SK-N-SH treated with all-trans-retinoic acid at 6 μM for 48 hours (cell line): ENCODE measurements around the gene OLR1.

Experiments
- ATAC-seq: fragments of 200-7000 bp; cut with Tn5 transposase; 3 replicates; pipeline ENCODE4 v1.9.1; 2020; ENCODE audit warnings: mild to moderate bottlenecking, moderate library complexity
- BACH2 ChIP-seq: fragments of 250-450 bp; sonication (Bioruptor Pico); IDR thresholded peaks from 2 replicates; pipeline ENCODE4 v1.9.0; 2021; ENCODE audit warnings: mild to moderate bottlenecking, borderline replicate concordance
- CREB5 ChIP-seq: fragments of 250-450 bp; sonication (Bioruptor Pico); IDR thresholded peaks from 2 replicates; pipeline ENCODE4 v1.5.1; 2020; ENCODE audit warnings: low read depth, mild to moderate bottlenecking, moderate library complexity
- CSDC2 ChIP-seq: fragments of 250-450 bp; sonication (Bioruptor Pico); IDR thresholded peaks from 2 replicates; pipeline ENCODE4 v1.5.0; 2020; ENCODE audit warnings: mild to moderate bottlenecking, moderate library complexity
- CSRNP3 ChIP-seq: fragments of 250-450 bp; sonication (Bioruptor Pico); IDR thresholded peaks from 2 replicates; pipeline ENCODE4 v1.5.1; 2021; ENCODE audit warnings: mild to moderate bottlenecking, moderate library complexity
- ESRRG ChIP-seq: fragments of 250-450 bp; sonication (Bioruptor Pico); IDR thresholded peaks from 2 replicates; pipeline ENCODE4 v1.6.1; 2021; ENCODE audit warnings: mild to moderate bottlenecking
- ISL1 ChIP-seq: fragments of 250-450 bp; sonication (Bioruptor Pico); IDR thresholded peaks from 2 replicates; pipeline ENCODE4 v2.1.2; 2022; ENCODE audit warnings: mild to moderate bottlenecking, moderate library complexity
- OSR1 ChIP-seq: fragments of 250-450 bp; sonication (Bioruptor Pico); IDR thresholded peaks from 2 replicates; pipeline ENCODE4 v1.8.0; 2022; ENCODE audit warnings: moderate library complexity, mild to moderate bottlenecking, inconsistent platforms
- PATZ1 ChIP-seq: fragments of 250-450 bp; sonication (Bioruptor Pico); IDR thresholded peaks from 2 replicates; pipeline ENCODE4 v1.8.0; 2020; ENCODE audit warnings: mild to moderate bottlenecking, moderate library complexity, borderline replicate concordance
- POU6F1 ChIP-seq: fragments of 250-450 bp; sonication (Bioruptor Pico); IDR thresholded peaks from 2 replicates; pipeline ENCODE4 v1.8.0; 2021; ENCODE audit warnings: low read depth, mild to moderate bottlenecking, moderate library complexity, borderline replicate concordance
- PPARA ChIP-seq: fragments of 250-450 bp; sonication (Bioruptor Pico); IDR thresholded peaks from 2 replicates; pipeline ENCODE4 v1.5.0; 2020; ENCODE audit warnings: mild to moderate bottlenecking, borderline replicate concordance
- RARB ChIP-seq: fragments of 250-450 bp; sonication (Bioruptor Pico); IDR thresholded peaks from 2 replicates; pipeline ENCODE4 v1.8.0; 2021; ENCODE audit warnings: mild to moderate bottlenecking, moderate library complexity
- SNAI2 ChIP-seq: fragments of 250-450 bp; sonication (Bioruptor Pico); IDR thresholded peaks from 2 replicates; pipeline ENCODE4 v1.5.0; 2020; ENCODE audit warnings: mild to moderate bottlenecking, moderate library complexity
- ZC3H10 ChIP-seq: fragments of 250-450 bp; sonication (Bioruptor Pico); IDR thresholded peaks from 2 replicates; pipeline ENCODE4 v1.5.1; 2021; ENCODE audit warnings: mild to moderate bottlenecking, moderate library complexity
- ZFP30 ChIP-seq: fragments of 450-650 bp; formaldehyde crosslinking; IDR thresholded peaks from 2 replicates; pipeline ENCODE4 v1.5.0; 2022; ENCODE audit warnings: mild to moderate bottlenecking, moderate library complexity
- ZNF565 ChIP-seq: fragments of 450-650 bp; formaldehyde crosslinking; conservative IDR thresholded peaks from 2 replicates; pipeline ENCODE4 v1.5.0; 2020; ENCODE audit warnings: low read depth, mild to moderate bottlenecking, moderate library complexity
- ZNF8 ChIP-seq: fragments of 450-650 bp; formaldehyde crosslinking; IDR thresholded peaks from 2 replicates; pipeline ENCODE4 v1.5.0; 2020; ENCODE audit warnings: mild to moderate bottlenecking, moderate library complexity
- TF ChIP-seq, protein P1 (sequence below): fragments of 250-450 bp; sonication (Bioruptor Pico); IDR thresholded peaks from 2 replicates; pipeline ENCODE4 v1.5.0; 2020; ENCODE audit warnings: mild to moderate bottlenecking, moderate library complexity

OLR1 gene

DNA sequence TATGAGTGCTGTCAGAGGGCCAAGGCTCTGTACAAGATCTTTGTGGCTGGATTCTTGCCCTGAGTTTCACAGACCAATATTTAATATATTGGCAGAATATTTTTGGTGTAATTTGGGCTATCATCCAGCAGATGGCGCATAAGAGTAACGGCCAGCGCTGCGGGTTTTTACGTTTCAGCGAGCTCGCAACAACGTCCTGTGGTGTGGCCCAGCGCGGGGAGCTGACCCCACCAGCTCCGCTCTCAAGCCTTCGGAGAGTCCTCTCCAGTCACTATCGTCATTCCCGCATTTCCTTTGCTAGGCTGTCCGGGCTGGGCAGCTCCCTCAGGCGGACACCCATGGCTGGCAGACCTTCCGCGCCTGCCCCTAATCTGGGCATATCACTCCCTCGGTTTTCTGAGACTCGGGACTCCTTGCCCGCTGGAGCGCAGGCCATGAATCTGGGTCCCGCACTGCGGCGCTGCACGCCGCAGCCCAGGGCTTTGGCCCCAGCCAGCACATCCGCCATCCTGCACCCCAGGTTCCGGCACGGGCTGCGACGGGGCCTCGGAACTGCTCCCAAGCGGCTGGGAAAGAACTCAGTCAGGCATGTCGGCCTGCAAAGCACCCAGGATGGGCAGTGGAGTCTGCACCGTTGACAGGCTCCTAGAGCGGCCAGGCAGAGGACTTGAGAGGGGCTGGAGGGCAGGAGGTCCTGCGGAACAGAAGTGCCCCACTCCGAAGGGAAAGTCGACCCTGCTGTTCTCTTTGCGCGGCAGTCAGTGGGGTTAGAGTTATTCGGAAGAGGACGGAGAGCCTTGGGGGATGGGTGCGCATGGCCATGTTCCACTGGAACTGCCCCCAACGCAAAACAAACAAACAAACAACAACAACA is 18.4 kb downstream of the OLR1 start (continued):
- no peak for TF ChIP-seq CREB5 (CRISPR knock-in tag)
- no peak for TF ChIP-seq PPARA (CRISPR knock-in tag)
- no peak for TF ChIP-seq ZFP30 (CRISPR knock-in tag)
- TF ChIP-seq, protein P1, sequence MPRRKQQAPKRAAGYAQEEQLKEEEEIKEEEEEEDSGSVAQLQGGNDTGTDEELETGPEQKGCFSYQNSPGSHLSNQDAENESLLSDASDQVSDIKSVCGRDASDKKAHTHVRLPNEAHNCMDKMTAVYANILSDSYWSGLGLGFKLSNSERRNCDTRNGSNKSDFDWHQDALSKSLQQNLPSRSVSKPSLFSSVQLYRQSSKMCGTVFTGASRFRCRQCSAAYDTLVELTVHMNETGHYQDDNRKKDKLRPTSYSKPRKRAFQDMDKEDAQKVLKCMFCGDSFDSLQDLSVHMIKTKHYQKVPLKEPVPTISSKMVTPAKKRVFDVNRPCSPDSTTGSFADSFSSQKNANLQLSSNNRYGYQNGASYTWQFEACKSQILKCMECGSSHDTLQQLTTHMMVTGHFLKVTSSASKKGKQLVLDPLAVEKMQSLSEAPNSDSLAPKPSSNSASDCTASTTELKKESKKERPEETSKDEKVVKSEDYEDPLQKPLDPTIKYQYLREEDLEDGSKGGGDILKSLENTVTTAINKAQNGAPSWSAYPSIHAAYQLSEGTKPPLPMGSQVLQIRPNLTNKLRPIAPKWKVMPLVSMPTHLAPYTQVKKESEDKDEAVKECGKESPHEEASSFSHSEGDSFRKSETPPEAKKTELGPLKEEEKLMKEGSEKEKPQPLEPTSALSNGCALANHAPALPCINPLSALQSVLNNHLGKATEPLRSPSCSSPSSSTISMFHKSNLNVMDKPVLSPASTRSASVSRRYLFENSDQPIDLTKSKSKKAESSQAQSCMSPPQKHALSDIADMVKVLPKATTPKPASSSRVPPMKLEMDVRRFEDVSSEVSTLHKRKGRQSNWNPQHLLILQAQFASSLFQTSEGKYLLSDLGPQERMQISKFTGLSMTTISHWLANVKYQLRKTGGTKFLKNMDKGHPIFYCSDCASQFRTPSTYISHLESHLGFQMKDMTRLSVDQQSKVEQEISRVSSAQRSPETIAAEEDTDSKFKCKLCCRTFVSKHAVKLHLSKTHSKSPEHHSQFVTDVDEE (CRISPR knock-in tag) = no peak
- no peak for TF ChIP-seq PATZ1 (CRISPR knock-in tag)
- no peak for TF ChIP-seq SNAI2 (CRISPR knock-in tag)

DNA sequence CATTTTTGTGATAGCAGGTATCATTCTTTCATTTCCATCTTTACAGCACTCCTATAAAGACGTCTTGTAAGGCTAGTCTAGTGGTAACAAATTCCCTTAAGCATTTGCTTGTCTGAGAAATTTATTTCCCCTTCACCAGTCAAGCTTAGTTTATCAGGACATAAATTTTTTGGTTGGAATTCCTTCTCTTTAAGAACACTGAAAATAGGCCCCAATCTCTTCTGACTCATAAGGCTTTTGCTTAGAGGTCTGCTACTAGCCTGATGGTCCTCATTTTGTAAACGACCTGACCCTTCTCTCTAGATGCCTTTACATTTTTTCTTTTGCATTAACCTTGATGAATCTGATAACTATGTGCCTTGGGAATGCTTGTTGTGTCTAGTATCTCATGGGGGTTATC is 20.3 kb downstream of the OLR1 start:
- TF ChIP-seq POU6F1 (no peak), ISL1 (CRISPR knock-in tag) (no peak), CSRNP3 (CRISPR knock-in tag) (no peak), OSR1 (no peak), ESRRG (no peak), ZNF565 (CRISPR knock-in tag) (no peak), ZNF8 (CRISPR knock-in tag) (no peak), ZC3H10 (no peak), ZFP30 (CRISPR knock-in tag) (no peak), RARB (CRISPR knock-in tag) (no peak), BACH2 (no peak), CSDC2 (CRISPR knock-in tag) (no peak), CREB5 (CRISPR knock-in tag) (no peak)
- TF ChIP-seq, protein P1 (CRISPR knock-in tag) = no peak
- TF ChIP-seq, all 23 proteins: peak for 0
- ATAC-seq = no peak
